ENCODE results near the gene ING3.

GRCh38 chr7:121023194-121023593, 72.6 kb downstream of the ING3 start:
- TF ChIP-seq, protein P1, sequence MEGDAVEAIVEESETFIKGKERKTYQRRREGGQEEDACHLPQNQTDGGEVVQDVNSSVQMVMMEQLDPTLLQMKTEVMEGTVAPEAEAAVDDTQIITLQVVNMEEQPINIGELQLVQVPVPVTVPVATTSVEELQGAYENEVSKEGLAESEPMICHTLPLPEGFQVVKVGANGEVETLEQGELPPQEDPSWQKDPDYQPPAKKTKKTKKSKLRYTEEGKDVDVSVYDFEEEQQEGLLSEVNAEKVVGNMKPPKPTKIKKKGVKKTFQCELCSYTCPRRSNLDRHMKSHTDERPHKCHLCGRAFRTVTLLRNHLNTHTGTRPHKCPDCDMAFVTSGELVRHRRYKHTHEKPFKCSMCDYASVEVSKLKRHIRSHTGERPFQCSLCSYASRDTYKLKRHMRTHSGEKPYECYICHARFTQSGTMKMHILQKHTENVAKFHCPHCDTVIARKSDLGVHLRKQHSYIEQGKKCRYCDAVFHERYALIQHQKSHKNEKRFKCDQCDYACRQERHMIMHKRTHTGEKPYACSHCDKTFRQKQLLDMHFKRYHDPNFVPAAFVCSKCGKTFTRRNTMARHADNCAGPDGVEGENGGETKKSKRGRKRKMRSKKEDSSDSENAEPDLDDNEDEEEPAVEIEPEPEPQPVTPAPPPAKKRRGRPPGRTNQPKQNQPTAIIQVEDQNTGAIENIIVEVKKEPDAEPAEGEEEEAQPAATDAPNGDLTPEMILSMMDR (IDR thresholded peaks at IDR 0.05): no peak
- TF ChIP-seq POLR2A (IDR thresholded peaks at IDR 0.05; ENCODE audit: low read depth): no peak
- TF ChIP-seq POLR2AphosphoS5 (IDR thresholded peaks at IDR 0.05): no peak

All from esophagus muscularis mucosa (tissue), 3 donors.